Colonic mucosa (tissue), 4 donors: ENCODE data around the gene BACE2. TPM values are rescaled to one million over a fixed set of nuclear protein-coding genes. Genes with fewer than 3 reads are reported as not detected.
A peak's percentile ranks its signal among the peaks of the same experiment; 100 is the strongest.

Source experiments
- DNase-seq: peaks from one replicate; pipeline ENCODE4 v3.0.0-alpha.2; 2020
- H3K27ac ChIP-seq: fragments of 200-600 bp; one replicate; pipeline ENCODE4 v1.8.0; 2021
- H3K27me3 ChIP-seq: fragments of 200-600 bp; one replicate; pipeline ENCODE4 v1.8.0; 2021
- H3K36me3 ChIP-seq: fragments of 200-600 bp; one replicate; pipeline ENCODE4 v1.8.0; 2021
- H3K4me1 ChIP-seq: fragments of 200-600 bp; one replicate; pipeline ENCODE4 v1.8.0; 2021; ENCODE audit warnings: mild to moderate bottlenecking
- H3K4me3 ChIP-seq: fragments of 200-600 bp; one replicate; pipeline ENCODE4 v1.8.0; 2021
- H3K9ac ChIP-seq, 2 donors: one replicate each; pipeline ENCODE4 v1.7.0; 2013; ENCODE audit warnings: control low read depth in 2 of 2, low read depth in 2 of 2, low read length in 2 of 2
- H3K9me3 ChIP-seq: fragments of 200-600 bp; one replicate; pipeline ENCODE4 v1.8.0; 2021
- intact Hi-C: fragments of 100-400 bp; cut with DNase I; formaldehyde crosslinking; loops from one replicate; pipeline ENCODE4 v1.14.1; 2022
- total RNA-seq, 2 donors: library from RNA; stranded (reverse); fragmentation: NEBNext Ultra II Directional in 1 of 2; extraction: Animal tissue kit (Norgen Biotek cat#: 25700) in 1 of 2; gene quantifications; one replicate each; pipeline ENCODE4 v1.2.1, GENCODE V29; 2021
- TF ChIP-seq, protein P1 (sequence below): fragments of 200-600 bp; IDR thresholded peaks from one replicate; pipeline ENCODE4 v1.8.0; 2022; ENCODE audit warnings: antibody characterized with exemption, mild to moderate bottlenecking
- donor health status: healthy.
- donor health status: DM: no; HTN: no; CAD: no.
- donor health status: DM: no; HTN: no; CAD: no.

BACE2 gene
- total RNA-seq, 2 donors from 2014 or later = 69.5 to 80.2 TPM

DNA sequence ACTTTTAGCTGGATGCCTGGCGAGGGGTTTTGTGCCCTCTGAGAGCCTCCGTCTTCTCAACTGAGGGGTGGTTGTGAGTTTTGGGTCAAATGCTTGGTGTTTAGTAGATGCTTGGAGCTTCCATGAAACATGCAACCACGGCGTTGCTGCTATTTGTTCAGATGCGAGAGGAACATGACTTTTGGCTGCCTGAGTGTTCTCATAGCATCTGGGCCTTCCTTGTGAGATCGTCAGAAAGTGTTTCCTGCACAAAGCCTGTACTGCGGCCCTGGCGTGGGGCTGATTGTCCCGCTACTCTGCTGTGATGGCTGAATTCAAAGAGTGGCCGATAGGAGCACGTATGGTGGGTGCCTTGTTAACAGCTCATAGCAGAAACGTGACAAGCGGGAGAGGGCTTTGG lies 78.8 kb downstream of the BACE2 start:
- H3K36me3 ChIP-seq = no peaks in the 10 kb centered on the region
- H3K4me3 ChIP-seq = no peak overlapping the region
- no peaks in the 10 kb centered on the region for H3K27me3 ChIP-seq
- TF ChIP-seq, protein P1, sequence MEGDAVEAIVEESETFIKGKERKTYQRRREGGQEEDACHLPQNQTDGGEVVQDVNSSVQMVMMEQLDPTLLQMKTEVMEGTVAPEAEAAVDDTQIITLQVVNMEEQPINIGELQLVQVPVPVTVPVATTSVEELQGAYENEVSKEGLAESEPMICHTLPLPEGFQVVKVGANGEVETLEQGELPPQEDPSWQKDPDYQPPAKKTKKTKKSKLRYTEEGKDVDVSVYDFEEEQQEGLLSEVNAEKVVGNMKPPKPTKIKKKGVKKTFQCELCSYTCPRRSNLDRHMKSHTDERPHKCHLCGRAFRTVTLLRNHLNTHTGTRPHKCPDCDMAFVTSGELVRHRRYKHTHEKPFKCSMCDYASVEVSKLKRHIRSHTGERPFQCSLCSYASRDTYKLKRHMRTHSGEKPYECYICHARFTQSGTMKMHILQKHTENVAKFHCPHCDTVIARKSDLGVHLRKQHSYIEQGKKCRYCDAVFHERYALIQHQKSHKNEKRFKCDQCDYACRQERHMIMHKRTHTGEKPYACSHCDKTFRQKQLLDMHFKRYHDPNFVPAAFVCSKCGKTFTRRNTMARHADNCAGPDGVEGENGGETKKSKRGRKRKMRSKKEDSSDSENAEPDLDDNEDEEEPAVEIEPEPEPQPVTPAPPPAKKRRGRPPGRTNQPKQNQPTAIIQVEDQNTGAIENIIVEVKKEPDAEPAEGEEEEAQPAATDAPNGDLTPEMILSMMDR = no peak
- no peaks in the 10 kb centered on the region for H3K9me3 ChIP-seq
- H3K27ac ChIP-seq = peak overlapping the region; percentile 51
- intact Hi-C loops = no loop called here
- H3K9ac ChIP-seq = no peak overlapping the region
- peaks cover 4% of the 10 kb centered on the region for H3K4me1 ChIP-seq
- DNase-seq = no peak

- H3K4me3 ChIP-seq = no peak overlapping the region
- H3K36me3 ChIP-seq = no peaks in the 10 kb centered on the region
- TF ChIP-seq, protein P1 = no peak
- H3K27ac ChIP-seq = peak overlapping the region; percentile 51
- peaks cover 4% of the 10 kb centered on the region for H3K4me1 ChIP-seq
- peak; percentile 78 for DNase-seq
- H3K9ac ChIP-seq = peak overlapping the region in 1 of 2 donors; percentile 28
- H3K27me3 ChIP-seq = no peaks in the 10 kb centered on the region
- H3K9me3 ChIP-seq = no peaks in the 10 kb centered on the region
- intact Hi-C loops = no loop called here
Observed at GRCh38 chr21:41247561-41248545, 79.9 kb downstream of the BACE2 start.

GRCh38 chr21:41249476-41249875 lies 81.5 kb downstream of the BACE2 start:
- TF ChIP-seq, protein P1 = no peak
- intact Hi-C loops = no loop called here
- Histone ChIP-seq H3K4me3 (no peak overlapping the region), H3K27ac (no peak overlapping the region), H3K27me3 (no peaks in the 10 kb centered on the region), H3K36me3 (no peaks in the 10 kb centered on the region), H3K4me1 (peaks cover 4% of the 10 kb centered on the region), H3K9ac (peak overlapping the region in 1 of 2 donors; percentile 18), H3K9me3 (no peaks in the 10 kb centered on the region)
- DNase-seq = no peak

DNA sequence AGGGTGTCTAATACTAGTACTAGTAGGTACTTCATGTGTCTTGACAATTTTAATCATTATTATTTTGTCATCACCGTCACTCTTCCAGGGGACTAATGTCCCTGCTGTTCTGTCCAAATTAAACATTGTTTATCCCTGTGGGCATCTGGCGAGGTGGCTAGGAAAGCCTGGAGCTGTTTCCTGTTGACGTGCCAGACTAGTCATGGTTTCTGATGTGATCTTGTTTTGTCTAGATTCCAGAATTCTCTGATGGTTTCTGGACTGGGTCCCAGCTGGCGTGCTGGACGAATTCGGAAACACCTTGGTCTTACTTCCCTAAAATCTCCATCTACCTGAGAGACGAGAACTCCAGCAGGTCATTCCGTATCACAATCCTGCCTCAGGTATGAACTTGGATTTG lies 82.6 kb downstream of the BACE2 start:
- intact Hi-C loops = no loop called here
- TF ChIP-seq, protein P1 = no peak
- Histone ChIP-seq H3K4me1 (peaks cover 4% of the 10 kb centered on the region), H3K36me3 (no peaks in the 10 kb centered on the region), H3K4me3 (no peak overlapping the region), H3K9ac (no peak overlapping the region), H3K27me3 (no peaks in the 10 kb centered on the region), H3K9me3 (no peaks in the 10 kb centered on the region), H3K27ac (no peak overlapping the region)
- no peak for DNase-seq

DNA sequence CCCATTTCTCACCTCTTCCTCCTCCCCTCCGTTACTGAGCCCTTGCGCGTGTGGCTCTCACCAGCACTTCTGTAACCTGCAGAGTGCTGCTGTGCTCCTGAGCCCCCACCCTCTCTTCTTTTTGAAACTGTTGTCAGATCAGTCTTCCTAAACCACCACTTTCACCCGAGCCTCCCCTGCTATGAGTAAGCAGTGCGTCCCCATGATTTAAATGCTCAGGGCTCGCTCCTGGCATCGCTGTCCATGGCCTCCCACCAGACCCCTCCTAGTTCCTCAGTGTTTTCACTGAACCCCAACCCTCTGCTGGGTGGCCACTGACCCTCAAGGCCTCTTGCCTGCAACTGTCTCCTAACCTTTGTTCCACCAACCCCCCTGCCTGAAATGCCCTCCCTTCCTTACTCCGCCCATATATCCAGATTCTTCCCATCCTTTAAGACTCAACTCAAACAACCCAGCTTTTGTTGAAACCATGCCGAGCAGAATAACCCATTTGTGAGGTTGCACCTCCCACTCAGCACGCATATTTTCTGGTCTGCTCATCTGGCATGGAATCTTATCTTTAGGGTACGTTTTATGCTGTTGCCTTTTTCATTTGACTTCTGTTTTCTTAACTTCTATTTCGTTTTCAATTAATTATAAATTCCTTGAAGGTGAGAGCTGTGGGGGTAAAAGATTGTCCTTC lies 84.1 kb downstream of the BACE2 start:
- Histone ChIP-seq H3K27me3 (no peaks in the 10 kb centered on the region), H3K4me1 (peaks cover 4% of the 10 kb centered on the region), H3K9me3 (no peaks in the 10 kb centered on the region), H3K4me3 (no peak overlapping the region), H3K9ac (no peak overlapping the region), H3K36me3 (no peaks in the 10 kb centered on the region), H3K27ac (no peak overlapping the region)
- TF ChIP-seq, protein P1 = no peak
- intact Hi-C loops = no loop called here
- no peak for DNase-seq
